H1 (cell line): ENCODE results near the gene MPV17L2.

Source experiments
- EGR1 ChIP-seq: IDR thresholded peaks from 2 replicates; pipeline ENCODE4 v1.6.1; 2011; ENCODE audit warnings: low read depth, low read length, borderline replicate concordance
- KDM1A ChIP-seq: fragments of 200-600, 300-600 bp; sonication (generic); IDR thresholded peaks from 2 replicates; pipeline ENCODE4 v1.7.1; 2016; ENCODE audit warnings: mild to moderate bottlenecking, low read length, borderline replicate concordance
- POLR2A ChIP-seq, 2 experiments: IDR thresholded peaks; 1 replicate in 1 of 2; 2 replicates in 1 of 2; pipeline ENCODE4 v1.6.1; 2011; ENCODE audit warnings: low read depth in 2 of 2, low read length in 2 of 2, mild to moderate bottlenecking in 2 of 2; ENCODE audit errors: control extremely low read depth in 1 of 2
- YY1 ChIP-seq: IDR thresholded peaks from 2 replicates; pipeline ENCODE4 v1.6.1; 2011; ENCODE audit warnings: low read depth, mild to moderate bottlenecking, low read length
- TF ChIP-seq, protein P1 (sequence below), 3 experiments: IDR thresholded peaks; 1 replicate in 2 of 3; 2 replicates in 1 of 3; pipeline versions ENCODE4 v1.5.1 to v1.6.1; 2011; ENCODE audit warnings: low read length in 3 of 3, mild to moderate bottlenecking in 3 of 3, inconsistent platforms in 2 of 3, low read depth in 1 of 3, moderate library complexity in 1 of 3; ENCODE audit not compliant: insufficient read depth in 1 of 3; ENCODE audit errors: control extremely low read depth in 1 of 3
- TF ChIP-seq, protein P2 (sequence below): IDR thresholded peaks from 2 replicates; pipeline ENCODE4 v1.6.1; 2012; ENCODE audit warnings: low read length, inconsistent platforms

DNA sequence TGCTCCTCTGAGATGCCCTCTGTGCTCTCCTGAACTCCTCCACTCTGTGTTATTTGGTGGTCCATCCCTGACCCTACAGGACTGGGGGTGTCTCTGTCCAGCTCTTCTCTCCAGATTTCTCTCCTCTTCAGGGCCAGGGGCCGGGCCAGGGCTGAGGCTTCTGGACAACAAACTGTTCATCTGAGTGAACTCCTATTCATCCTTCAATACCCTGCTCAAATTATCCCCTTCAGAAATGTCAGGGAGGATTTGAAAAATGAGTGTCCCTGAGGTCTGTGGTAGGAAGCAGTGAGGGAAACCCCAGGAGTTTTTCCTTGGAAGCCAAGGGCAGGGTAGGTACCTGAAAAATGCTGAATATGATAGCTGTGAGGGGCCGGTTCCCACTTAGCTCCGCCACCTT lies 25.6 kb downstream of the MPV17L2 start:
- TF ChIP-seq EGR1 (no peak), POLR2A (IDR thresholded peaks at IDR 0.05; ENCODE audit: control extremely low read depth in 1 of 2, low read depth in 2 of 2, low read length in 2 of 2) (no peak), KDM1A (no peak), YY1 (no peak)
- TF ChIP-seq, protein P1, sequence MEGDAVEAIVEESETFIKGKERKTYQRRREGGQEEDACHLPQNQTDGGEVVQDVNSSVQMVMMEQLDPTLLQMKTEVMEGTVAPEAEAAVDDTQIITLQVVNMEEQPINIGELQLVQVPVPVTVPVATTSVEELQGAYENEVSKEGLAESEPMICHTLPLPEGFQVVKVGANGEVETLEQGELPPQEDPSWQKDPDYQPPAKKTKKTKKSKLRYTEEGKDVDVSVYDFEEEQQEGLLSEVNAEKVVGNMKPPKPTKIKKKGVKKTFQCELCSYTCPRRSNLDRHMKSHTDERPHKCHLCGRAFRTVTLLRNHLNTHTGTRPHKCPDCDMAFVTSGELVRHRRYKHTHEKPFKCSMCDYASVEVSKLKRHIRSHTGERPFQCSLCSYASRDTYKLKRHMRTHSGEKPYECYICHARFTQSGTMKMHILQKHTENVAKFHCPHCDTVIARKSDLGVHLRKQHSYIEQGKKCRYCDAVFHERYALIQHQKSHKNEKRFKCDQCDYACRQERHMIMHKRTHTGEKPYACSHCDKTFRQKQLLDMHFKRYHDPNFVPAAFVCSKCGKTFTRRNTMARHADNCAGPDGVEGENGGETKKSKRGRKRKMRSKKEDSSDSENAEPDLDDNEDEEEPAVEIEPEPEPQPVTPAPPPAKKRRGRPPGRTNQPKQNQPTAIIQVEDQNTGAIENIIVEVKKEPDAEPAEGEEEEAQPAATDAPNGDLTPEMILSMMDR (IDR thresholded peaks at IDR 0.05; ENCODE audit: control extremely low read depth in 1 of 3, insufficient read depth in 1 of 3, low read depth in 1 of 3, low read length in 3 of 3) = no peak
- TF ChIP-seq, protein P2, sequence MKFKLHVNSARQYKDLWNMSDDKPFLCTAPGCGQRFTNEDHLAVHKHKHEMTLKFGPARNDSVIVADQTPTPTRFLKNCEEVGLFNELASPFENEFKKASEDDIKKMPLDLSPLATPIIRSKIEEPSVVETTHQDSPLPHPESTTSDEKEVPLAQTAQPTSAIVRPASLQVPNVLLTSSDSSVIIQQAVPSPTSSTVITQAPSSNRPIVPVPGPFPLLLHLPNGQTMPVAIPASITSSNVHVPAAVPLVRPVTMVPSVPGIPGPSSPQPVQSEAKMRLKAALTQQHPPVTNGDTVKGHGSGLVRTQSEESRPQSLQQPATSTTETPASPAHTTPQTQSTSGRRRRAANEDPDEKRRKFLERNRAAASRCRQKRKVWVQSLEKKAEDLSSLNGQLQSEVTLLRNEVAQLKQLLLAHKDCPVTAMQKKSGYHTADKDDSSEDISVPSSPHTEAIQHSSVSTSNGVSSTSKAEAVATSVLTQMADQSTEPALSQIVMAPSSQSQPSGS = no peak
